SU-DHL-6 (cell line): ENCODE results near the gene GBF1.

Experiments used
- H2AFZ ChIP-seq: fragments of 200-600 bp; sonication (generic); 2 replicates; pipeline ENCODE4 v1.6.1; 2014; ENCODE audit warnings: low read depth, mild to moderate bottlenecking, moderate library complexity, mixed read lengths, antibody characterized with exemption, low read length; ENCODE audit not compliant: severe bottlenecking
- H3F3A ChIP-seq: fragments of 200-600 bp; shearing (Covaris generic); 2 replicates; pipeline ENCODE4 v1.6.0; 2016; ENCODE audit warnings: antibody characterized with exemption, mild to moderate bottlenecking; ENCODE audit not compliant: insufficient read depth
- H3K27ac ChIP-seq: fragments of 200-600 bp; sonication (generic); 2 replicates; pipeline ENCODE4 v1.5.1; 2016; ENCODE audit warnings: low read depth, mild to moderate bottlenecking, low read length, moderate library complexity, mixed read lengths
- H3K27me3 ChIP-seq: fragments of 200-600 bp; sonication (generic), shearing (Covaris generic); 2 replicates; pipeline ENCODE4 v1.6.0; 2014; ENCODE audit warnings: mild to moderate bottlenecking, low read length
- H3K36me3 ChIP-seq: fragments of 200-600 bp; sonication (generic); 2 replicates; pipeline ENCODE4 v1.6.1; 2014; ENCODE audit warnings: mild to moderate bottlenecking, low read length, mixed read lengths
- H3K4me2 ChIP-seq: fragments of 300-600, 200-600 bp; shearing (Covaris generic), sonication (generic); 2 replicates; pipeline ENCODE4 v1.6.0; 2014; ENCODE audit warnings: low read length, low read depth, mild to moderate bottlenecking; ENCODE audit not compliant: poor library complexity, severe bottlenecking
- H3K4me3 ChIP-seq: fragments of 200-600 bp; sonication (generic); 2 replicates; pipeline ENCODE4 v1.5.1; 2014; ENCODE audit warnings: antibody characterized with exemption, low read length, mild to moderate bottlenecking, mixed read lengths; ENCODE audit not compliant: insufficient read depth, poor library complexity, severe bottlenecking
- H3K79me2 ChIP-seq: fragments of 200-600 bp; sonication (generic); 2 replicates; pipeline ENCODE4 v1.6.1; 2014; ENCODE audit warnings: mild to moderate bottlenecking, low read length, moderate library complexity; ENCODE audit not compliant: insufficient read depth
- H3K9ac ChIP-seq: fragments of 200-600 bp; sonication (generic); 2 replicates; pipeline ENCODE4 v1.7.0; 2014; ENCODE audit warnings: mild to moderate bottlenecking, low read length
- H3K9me2 ChIP-seq: fragments of 200-600 bp; sonication (generic); replicated peaks from 2 replicates; pipeline ENCODE4 v1.6.1; 2014; ENCODE audit warnings: low read length; ENCODE audit not compliant: insufficient read depth
- H3K9me3 ChIP-seq: fragments of 200-600 bp; sonication (generic); 2 replicates; pipeline ENCODE4 v1.6.1; 2014; ENCODE audit warnings: low read length, mixed read lengths; ENCODE audit not compliant: insufficient read depth
- H4K20me1 ChIP-seq: fragments of 200-600 bp; sonication (generic); 2 replicates; pipeline ENCODE4 v1.6.1; 2014; ENCODE audit warnings: low read depth, mild to moderate bottlenecking, antibody characterized with exemption, low read length, moderate library complexity, mixed read lengths
- EZH2phosphoT487 ChIP-seq: fragments of 200-600 bp; sonication (generic), shearing (Covaris generic); conservative IDR thresholded peaks from 2 replicates; pipeline ENCODE4 v1.6.1; 2018; ENCODE audit warnings: mild to moderate bottlenecking, antibody characterized with exemption, low read length, moderate library complexity, mixed read lengths
- TF ChIP-seq, protein P1 (sequence below): fragments of 200-600 bp; sonication (generic); IDR thresholded peaks from one replicate; pipeline ENCODE4 v1.5.1; 2017; ENCODE audit warnings: antibody characterized with exemption, mild to moderate bottlenecking, low read length, moderate library complexity; ENCODE audit not compliant: insufficient read depth, poor library complexity, severe bottlenecking

GBF1 gene

DNA sequence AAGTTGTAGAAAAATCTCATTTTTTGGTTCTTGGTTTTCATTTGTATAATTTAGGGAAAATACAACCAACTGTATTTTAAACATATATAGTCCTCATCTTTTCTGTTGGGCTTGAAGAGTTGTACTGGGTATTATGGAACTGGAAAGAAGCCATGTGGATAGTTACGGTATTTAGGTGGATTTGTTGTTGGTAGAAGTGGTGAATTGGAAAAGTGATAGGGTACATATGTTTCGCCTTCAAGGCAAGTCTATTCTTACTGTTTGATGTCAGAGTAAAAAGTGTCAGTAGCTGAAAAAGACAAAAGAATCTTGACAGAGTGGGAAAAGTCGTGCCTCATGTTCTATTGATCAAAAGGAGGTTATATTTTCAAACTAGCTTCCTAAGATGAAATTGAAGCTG, 64.6 kb downstream of the GBF1 start:
- H3K9ac ChIP-seq = no peak overlapping the region
- H3K4me2 ChIP-seq = no peak overlapping the region
- H3K9me2 ChIP-seq = no peaks in the 10 kb centered on the region
- H2AFZ ChIP-seq = no peak overlapping the region
- H3K36me3 ChIP-seq = no peaks in the 10 kb centered on the region
- TF ChIP-seq, protein P1, sequence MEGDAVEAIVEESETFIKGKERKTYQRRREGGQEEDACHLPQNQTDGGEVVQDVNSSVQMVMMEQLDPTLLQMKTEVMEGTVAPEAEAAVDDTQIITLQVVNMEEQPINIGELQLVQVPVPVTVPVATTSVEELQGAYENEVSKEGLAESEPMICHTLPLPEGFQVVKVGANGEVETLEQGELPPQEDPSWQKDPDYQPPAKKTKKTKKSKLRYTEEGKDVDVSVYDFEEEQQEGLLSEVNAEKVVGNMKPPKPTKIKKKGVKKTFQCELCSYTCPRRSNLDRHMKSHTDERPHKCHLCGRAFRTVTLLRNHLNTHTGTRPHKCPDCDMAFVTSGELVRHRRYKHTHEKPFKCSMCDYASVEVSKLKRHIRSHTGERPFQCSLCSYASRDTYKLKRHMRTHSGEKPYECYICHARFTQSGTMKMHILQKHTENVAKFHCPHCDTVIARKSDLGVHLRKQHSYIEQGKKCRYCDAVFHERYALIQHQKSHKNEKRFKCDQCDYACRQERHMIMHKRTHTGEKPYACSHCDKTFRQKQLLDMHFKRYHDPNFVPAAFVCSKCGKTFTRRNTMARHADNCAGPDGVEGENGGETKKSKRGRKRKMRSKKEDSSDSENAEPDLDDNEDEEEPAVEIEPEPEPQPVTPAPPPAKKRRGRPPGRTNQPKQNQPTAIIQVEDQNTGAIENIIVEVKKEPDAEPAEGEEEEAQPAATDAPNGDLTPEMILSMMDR = no peak
- no peak for TF ChIP-seq EZH2phosphoT487
- H3F3A ChIP-seq = no peaks in the 10 kb centered on the region
- no peak overlapping the region for H3K4me3 ChIP-seq
- peaks cover 45% of the 10 kb centered on the region for H3K79me2 ChIP-seq
- no peaks in the 10 kb centered on the region for H3K9me3 ChIP-seq
- H3K27ac ChIP-seq = no peak overlapping the region
- no peaks in the 10 kb centered on the region for H3K27me3 ChIP-seq
- H4K20me1 ChIP-seq = no peaks in the 10 kb centered on the region; the same call in none of the 2 replicates

DNA sequence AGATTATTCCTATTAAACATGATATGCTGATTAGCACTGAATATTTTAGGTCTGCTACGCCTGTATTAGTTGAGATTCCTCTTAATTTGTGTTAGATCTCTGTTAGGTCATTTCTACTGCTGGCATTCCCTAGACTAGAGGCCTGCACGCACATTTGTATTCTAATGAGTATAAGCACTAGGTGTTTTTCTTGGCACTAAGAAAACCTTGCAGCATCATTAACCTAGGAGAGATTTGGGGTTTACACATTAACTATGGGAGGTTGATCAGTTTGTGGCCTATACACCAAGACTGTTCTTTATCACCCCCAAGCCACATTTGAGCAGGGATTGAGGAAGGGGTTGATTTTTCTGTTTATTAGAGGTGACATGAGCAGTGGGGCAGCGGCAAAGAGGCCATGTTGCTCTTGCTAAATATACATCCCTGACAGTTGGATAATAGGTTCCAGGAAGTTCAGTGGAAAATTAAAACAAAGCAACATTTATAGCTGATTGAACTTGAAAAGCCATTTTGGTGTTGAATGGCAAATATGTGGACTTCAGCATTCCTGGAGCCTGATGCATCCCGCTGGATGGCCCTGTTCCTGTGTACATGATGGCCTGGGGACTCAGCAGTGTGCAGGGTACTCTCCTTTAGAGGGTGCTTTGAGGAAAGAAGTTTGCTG, 65.2 kb downstream of the GBF1 start:
- Histone ChIP-seq H3K4me2 (no peak overlapping the region), H3K27me3 (no peaks in the 10 kb centered on the region), H3K4me3 (no peak overlapping the region), H3K9ac (no peak overlapping the region), H3K9me2 (no peaks in the 10 kb centered on the region), H3K9me3 (no peaks in the 10 kb centered on the region), H4K20me1 (no peaks in the 10 kb centered on the region; the same call in none of the 2 replicates), H3K79me2 (peaks cover 45% of the 10 kb centered on the region), H2AFZ (no peak overlapping the region), H3F3A (no peaks in the 10 kb centered on the region), H3K27ac (no peak overlapping the region), H3K36me3 (no peaks in the 10 kb centered on the region)
- no peak for TF ChIP-seq EZH2phosphoT487
- TF ChIP-seq, protein P1 = no peak

DNA sequence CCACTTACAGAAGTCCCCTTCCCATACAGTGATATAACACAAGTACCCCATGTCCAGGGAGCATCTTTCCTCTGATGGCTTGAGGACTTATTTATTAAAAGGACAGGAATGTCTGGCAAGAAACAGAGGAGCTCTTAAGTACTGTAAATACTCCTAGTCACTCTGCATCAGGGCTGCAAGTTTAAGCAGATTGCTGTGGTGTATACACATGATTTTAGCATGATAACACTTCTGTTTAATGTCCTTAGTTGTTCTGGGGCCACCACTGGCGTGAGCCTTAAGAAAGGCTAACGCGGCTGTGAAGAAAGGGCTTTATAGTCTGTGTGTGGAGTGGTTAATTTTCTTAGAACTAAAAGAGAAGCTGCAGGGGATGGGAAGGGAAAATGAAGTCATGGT, 65.7 kb downstream of the GBF1 start:
- H3K27ac ChIP-seq = no peak overlapping the region

More for the DNA sequence above, 65.7 kb downstream of the GBF1 start:
- H3K9me3 ChIP-seq = no peaks in the 10 kb centered on the region
- no peak overlapping the region for H3K4me3 ChIP-seq
- TF ChIP-seq, protein P1 = no peak
- no peak for TF ChIP-seq EZH2phosphoT487
- no peaks in the 10 kb centered on the region for H3K36me3 ChIP-seq
- no peaks in the 10 kb centered on the region for H3K27me3 ChIP-seq
- H3K9ac ChIP-seq = no peak overlapping the region
- H3F3A ChIP-seq = no peaks in the 10 kb centered on the region
- peaks cover 45% of the 10 kb centered on the region for H3K79me2 ChIP-seq
- no peaks in the 10 kb centered on the region; the same call in none of the 2 replicates for H4K20me1 ChIP-seq
- no peak overlapping the region for H2AFZ ChIP-seq
- H3K4me2 ChIP-seq = no peak overlapping the region
- H3K9me2 ChIP-seq = no peaks in the 10 kb centered on the region
